Stimulated activated CD8-positive, alpha-beta memory T cell treated with anti-CD3 and anti-CD28 coated beads, Interleukin-4, amount 100 ng/mL, for 24 hours (primary cell): Measurements from ENCODE around the gene DDOST.

Experiments used
- DNase-seq: peaks from one replicate; pipeline ENCODE4 v3.0.0-alpha.2; 2020; ENCODE audit warnings: low read depth

DDOST gene

DNA sequence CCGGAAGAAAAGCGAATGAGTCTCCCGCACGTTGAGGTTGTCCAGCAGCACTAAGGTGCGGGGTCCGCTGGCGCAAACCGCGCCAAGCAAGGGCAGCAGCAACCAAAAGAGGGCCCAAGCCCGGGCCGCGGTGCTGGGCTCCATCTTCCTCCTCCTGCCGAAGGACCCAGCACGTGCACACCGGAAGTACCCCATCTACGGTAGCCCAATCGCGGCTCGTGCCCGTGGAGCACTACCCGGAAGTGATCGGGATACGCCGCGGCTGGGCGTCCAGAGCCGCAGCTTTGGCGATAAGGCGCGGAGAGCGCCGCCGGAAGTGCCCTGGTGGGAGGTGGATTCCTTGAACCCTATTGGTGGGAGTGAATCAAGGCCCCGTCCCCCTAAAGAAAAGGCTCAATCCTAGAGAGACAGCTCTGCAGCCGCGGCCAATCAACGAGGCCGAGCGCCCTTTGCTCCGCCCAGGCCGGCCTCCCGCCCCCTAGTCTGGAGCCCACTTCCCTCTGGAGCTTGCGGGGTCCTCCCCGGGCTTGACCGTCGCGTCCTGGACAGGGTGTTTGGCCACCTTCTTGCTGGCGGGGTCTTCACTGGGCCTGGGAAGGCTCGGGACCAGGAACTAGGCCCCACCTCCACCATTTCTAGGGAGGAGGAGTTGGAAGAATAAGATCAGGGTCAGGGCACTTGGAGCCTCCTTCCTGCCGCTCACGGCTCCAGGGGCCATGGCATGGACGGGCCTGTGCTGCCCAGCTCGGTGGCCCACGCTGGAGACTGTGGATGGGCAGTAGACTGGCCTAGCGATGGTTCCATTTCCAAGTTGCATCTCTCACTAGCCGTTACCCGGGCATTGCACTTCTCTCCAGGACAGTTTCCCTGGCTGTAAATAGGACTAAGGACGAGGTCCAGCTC, at the start of gene DDOST:
TSS of gene DDOST (minus strand) at position 163 of the 903 bp plus-strand sequence. CDS start at position 144, 19 bp downstream.
- DNase-seq = peak; percentile 92

DNA sequence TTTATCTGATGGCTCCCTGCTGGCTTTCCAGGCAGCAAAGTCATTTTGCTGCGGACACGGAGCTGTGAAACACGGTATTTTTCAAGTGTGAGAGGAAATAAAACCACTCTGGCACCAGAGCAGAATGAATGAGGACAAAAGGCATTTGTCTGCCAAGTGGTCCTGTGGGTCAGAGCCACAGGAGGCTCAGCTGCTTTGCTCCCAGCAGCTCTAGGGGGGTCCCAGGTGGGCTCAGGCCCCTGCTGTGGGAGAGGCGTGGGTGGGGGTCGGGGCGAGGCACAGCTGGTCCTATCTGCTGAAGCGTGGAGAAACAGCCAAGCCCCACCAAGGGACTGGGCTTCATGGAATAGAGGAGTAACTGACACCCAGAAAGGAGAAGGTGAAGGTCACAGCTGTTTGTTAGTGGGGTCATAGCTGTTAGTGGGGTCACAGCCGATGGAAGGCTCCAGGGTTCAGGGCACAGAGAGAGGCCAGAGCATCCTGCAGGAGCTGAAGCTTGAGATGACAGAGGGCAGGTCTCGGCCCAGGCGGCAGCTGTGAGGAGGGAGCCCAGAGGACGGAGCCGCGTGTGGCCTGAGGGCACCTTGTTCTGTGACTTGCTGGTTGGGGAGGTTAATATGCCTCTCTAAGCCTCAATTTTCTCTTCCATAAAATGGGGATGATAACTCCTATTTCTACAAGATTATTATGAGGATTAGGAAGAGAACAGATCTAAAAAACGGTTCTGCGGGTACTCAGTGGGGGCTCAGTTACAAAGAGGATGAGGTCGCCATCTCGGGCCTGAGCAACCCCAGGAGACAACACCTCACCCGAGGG, 49.5 kb upstream of the DDOST start:
- no peak for DNase-seq

DNA sequence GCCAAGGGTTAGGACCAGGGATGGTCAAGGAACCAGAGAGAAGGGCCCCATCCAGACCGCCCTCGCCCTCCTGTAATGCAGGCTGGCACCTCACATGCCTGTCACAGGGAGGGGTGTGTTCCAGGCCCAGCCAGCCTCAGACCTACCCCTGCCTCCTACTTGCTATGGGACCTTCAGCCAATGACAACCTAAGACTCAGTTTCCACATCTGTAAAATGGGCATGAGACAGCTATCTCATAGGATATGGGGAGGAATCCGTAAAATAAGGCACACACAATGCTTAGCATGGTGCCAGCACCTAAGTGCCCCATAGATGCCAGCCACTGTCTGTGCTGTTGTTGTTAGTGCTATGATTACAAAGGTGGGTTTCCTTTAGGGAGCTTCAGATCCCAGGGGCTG, 48.7 kb upstream of the DDOST start:
- no peak for DNase-seq

DNA sequence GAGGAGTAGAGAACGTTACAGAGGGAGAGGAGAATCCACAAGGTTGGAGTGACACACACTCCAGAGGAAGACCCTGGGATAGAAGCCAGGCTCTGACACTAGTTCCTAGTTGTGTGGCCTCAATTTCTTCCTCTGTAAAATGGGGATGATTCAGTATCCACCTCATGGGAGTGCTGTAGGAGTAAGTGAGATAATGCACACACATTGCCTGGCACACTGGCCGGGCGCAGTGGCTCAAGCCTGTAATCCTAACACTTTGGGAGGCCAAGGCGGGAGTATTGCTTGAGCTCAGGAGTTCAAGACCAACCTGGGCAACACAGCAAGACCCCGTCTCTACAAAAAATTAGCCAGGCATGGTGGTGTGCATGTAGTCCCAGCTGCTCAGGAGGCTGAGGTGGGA, 47.7 kb upstream of the DDOST start:
- no peak for DNase-seq

DNA sequence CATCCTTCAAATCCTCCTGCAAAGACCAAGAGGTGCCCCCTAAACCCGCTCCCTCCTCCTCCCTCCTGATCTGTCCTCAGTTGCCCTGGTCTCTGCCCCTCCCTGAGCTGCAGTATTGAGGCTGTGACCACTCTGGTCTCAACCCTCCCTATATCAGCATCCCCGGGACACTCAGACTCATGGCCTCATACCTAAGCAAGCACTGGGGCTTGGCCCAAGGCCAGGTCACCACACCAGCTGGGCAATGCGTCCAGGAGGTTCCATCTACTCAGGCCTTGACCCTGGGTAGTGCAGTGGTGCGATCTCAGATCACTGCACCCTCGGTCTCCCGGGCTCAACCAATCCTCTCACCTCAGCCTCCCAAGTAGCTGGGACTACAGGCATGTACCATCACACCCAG, 46.9 kb upstream of the DDOST start:
- DNase-seq = no peak

DNA sequence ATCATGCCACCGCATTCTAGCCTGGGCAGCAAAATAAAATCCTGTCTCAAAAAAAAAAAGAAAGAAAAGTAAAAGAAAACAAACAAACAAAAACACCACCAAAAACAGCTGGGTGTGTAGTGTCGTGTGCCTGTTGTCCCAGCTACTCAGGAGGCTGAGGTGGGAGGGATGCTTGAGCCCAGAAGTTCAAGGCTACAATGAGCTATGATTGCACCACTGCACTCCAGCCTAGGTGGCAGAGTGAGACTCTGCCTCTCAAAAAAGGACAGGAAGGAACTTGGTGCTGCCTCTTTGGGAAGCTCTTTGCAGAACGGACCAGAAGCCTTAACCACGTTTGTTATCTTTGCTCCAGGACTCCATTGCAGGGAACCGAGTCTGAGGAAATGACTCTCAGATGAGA, 45.7 kb upstream of the DDOST start:
- DNase-seq = no peak

DNA sequence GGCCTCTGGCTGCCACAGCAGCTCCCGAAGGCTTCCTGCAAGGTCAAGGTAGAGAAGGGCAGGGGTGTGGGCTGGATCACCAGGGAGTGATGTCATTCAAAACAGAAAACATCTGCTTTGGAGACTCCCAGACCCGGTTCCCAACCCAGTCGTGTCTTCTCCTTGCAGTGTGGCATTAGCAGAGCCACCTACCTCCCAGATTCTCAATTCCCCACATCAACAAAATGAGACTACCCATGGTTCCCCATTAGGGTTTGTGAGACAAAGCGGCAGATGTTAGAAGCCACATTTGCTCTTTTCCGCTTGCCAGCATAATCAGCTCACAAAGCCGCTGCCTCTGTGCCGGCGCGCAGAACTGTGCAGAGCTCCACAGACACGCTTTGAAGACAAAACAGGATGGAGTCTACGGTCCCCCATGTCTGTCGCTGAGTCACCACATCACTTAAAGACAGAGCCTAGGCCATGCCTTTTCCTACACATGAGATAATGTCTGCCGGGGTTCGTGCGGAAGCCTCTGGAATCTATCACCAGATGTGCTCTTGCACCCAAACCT, 44.1 kb upstream of the DDOST start:
- no peak for DNase-seq

DNA sequence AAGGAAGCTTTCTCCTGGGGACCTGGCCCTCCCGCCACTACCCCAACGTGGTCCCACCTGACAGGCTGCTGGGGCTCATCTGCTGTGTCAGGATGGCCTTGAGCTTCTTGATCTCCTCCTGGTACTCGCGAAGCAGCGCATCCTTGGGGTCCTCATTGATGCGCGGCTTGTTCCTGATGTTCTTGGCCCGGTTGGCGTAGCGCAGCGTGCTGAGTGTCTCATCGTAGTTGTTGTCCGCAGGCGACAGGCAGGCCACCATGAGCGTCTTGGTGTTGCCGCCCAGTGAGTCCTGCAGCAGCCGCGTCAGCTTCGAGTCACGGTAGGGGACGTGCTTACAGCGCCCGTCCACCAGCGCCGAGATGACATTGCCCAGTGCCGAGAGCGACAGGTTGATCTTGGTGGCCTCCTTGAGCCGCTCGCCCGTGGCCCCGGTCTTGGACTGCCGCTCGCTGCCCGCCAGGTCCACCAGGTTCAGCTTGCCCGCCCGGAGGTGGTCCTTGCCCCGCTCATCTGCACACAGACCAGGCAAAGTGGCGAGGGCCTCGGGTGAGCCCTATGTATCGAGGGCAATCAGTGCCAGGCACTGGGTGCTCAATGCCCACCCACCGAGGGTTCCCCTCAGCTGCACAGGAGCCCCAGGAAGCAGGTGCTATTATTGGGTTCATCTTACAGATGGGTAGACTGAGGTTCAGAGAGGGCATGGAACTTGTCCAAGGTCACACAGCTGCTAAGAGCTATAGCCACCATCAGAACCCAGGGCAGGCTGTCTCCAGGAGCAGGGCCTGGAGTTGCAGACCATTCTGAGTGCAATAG, 43.4 kb upstream of the DDOST start:
- DNase-seq = no peak

DNA sequence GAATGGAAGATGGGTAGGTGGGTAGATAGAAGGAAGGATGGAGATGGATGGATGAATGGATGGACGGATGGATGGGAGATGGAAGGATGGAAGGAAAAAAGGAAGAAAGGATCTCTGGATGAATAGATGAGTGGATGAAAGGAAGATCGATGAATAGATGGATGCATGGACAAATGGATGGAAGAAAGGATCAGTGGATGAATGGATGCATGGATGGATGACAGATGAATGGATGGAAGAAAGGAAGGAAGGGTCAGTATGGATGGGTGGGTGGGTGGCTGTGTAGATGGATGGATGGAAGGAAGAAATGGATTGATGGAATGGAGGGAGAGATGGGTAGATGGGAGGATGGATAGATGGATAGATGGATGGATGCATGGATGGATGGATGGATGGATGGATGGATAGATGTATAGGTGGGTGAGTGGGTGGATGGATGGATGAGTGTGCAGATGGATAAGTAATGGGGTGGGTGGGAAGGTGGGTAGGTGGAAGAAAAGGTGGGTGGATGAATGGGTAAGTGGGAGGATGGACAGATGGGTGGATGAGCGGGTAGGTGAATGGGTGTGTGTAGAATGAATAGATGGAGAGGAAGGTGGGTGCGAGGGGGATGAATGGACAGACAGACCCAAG, 42.1 kb upstream of the DDOST start:
- no peak for DNase-seq

DNA sequence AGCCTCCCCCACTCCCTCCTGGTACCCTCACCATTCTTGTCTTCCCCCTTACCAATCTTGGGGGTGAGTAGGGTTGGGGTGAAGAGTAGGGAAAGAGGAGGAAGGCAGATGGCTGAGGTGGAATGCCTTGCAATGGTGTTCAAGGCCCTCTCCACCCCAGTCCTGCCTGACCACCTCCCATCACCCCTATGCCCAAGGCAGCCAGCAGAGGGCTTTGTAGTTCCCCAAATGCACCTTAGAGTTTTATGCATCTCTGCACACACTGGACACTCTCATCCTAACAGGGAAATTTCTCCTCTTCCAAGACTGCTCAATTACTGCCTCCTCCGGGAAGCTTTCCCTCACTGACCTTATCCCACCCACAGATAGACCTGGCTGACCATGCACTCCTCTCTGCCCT, 41.2 kb upstream of the DDOST start:
- DNase-seq = no peak

DNA sequence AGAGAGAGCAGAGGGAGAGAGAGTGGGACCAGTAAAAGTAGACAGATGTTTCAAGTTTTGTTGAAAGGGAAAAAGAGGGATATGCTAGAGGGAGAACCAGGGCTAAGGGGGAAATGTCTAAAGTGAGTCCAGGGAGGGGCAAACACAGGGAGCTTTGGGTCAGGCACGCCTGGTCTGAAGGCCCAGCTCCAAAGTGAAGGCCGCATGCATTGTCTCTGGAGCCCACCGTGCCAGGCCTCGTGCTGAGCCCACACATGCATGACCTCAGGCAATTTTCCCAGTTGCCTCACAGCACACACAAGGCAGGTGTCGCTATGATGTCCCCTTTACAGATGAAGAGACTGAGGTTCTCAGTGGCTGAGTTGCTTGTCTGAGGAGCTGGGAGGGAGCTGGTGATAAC, 40.7 kb upstream of the DDOST start:
- no peak for DNase-seq

DNA sequence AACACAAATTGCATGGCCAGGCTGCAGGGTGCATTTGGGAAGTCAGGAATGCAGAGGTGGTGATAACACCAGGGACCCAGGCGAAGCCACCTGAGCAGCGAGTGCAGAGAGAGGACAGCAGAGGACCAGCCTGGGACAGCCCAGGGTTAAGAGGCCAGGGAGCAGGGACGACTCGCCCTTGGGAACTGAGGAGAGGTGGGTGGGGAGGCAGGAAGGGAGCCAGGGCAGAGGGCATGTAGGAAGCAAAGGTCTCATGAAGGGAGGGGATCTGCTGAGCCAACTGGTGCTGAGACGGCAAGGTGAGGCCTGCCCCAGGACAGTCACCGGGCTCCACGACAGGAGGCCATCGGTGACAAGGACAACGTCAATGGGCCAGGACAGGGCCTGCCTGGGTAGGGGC, 40.3 kb upstream of the DDOST start:
- DNase-seq = no peak

DNA sequence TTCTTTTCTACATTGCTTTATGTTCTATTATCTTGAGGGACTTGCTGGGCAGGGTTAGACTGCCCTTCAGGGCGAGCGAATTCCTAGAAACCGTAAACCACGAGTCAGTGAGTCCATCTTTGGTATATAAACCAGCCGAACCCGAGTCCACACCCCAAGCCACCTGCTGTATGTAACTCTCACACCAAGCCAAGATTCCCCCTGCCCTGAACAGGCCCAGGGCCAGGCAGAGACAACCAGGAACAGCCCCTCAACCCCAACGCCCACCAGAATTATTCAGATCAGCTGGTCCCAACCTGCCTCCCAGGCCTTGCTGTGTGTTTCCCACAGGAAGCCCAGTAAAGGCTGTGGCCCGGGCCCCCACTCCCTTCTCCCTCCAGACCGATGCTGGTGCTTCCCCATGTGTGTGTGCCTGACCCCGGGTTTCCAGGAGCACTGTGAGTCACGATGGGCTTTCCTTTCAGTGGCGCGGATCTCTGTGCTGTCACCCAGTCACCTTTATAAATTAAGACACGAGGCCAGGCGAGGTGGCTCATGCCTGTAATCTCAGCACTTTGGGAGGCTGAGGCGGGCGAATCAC, 39.6 kb upstream of the DDOST start:
- DNase-seq = no peak

DNA sequence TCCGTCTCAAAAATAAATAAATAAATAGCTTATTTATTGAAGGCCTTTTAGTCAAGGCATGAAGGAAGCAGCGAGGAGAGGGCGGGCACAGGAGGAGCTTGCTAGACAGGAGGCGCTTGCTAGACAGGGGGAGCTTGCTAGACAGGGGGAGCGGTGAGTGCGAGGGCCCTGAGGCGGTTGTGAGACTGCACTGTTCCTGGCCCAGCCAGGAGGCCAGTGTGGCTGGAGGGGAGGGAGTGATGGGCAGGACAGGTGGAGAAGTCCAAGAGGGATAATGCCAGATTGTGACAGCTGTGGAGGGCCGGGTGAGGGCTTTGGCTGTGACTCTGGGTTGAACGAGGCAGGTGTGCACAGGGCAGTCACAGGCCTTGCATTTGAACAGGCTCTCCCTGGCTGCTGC, 38.4 kb upstream of the DDOST start:
- no peak for DNase-seq

DNA sequence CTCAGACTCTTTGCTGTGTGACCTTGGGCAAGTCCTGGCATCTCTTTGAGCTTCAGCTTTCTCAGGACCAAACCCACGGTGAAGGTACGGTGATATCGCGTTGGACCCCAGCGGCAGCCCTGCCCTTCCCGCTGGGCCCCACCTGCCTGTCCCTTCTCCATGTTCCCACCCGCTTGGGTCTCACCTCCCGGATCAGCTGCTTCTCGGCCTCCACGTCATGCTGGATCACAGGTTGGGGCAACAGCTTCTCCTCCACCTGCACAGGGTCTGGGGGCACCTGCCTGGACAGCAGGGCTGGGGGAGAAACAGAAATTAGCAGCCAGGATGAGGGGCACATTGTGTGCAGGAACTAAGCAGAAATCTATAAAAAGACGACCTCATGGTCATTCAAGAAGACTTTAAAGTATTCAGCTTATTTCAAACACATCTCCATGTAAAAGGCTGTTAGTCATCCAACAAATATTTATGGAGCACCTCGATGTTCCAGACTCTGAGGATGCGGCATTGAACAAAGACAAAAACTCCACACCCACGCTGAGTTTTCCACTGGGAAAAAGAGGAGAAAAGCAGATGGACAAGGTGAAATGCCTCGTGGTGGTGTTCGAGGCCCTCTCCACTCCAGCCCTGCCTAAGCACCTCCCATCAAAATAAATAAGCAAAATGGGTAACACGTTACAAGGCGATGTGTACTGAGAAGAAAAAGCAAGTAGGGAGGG, 37.2 kb upstream of the DDOST start:
- DNase-seq = no peak

DNA sequence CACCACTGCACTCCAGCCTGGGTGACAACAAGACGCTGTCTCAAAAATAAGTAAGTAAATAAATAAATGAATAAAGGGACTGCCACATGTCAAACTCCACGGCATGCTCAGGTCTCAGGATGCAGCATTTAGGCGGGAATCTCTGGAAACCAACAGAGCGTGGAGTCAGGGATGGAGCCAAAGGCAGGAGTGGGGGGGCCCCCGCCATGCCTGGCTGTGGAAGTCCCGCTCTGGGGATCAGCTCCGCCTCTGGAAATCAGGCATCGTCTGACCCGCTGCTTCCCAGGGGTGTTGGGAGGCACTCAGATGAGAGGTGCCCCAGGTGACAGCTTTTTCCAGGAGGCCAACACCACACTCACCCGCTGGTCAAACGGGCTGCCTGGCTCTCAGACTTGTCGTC, 36.4 kb upstream of the DDOST start:
- no peak for DNase-seq

DNA sequence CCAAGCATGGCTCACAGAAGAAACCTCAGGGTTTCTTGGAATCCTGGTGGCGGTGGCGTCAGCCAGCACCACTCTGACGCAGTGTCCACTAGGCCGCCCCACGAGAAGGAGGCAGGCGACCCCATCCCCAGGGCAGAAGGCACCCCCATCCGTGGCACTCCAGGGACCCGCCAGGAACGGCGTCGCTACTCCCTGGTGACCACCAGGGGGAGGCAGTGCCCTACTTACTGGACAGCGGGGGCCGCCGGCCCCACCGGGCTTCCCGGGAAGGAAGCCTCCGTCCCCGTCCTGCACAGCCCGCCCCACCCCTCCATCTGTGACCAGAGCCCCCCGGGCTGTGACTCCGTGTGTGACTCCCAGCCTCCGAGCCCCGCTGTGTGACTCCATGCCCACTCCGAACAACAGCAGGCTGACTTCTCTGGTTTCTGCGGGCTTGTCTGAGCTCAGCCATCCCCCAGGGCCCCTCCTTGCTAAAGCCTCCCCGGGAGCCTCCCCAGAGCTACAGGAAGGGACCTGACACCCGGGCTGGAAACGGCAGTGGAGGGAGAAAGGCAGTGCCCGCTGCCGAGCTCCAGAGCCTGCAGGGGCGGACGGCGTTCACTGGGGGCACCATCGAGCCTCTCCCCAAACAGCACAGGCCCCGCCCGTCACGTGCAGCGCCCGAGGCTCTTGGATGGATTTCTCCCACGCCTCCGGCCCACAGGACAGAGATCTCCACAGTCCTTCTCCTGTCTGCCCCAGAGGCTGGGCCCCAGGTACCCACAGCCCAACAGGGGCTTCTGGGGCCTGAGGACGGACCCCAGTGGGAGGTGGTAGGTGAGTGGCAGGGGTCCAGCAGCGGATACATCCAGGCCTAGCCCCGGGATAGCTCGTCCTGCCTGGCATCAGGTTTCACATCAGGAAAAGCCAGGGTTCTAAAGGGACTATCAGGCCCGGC, 35.5 kb upstream of the DDOST start:
- DNase-seq = peak; percentile 56

DNA sequence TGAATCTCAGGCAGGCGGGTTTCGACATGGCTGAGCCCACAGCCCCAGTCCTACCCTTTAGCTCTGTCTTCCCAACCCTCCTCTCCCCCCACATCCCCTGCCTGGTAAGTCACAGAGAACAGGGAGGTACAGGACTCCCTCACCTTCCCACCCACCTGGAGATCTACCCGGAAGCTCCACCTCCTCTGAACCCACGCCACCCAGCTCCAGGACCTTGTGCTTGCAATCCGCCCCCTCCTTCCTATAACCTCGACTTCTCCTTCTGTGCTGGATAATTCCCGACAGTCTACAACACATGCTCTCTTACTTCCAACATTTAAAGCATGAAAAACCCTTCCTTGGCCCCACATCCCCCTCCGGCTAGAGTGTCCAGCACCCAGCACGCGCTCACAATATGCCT, 34.3 kb upstream of the DDOST start:
- no peak for DNase-seq

DNA sequence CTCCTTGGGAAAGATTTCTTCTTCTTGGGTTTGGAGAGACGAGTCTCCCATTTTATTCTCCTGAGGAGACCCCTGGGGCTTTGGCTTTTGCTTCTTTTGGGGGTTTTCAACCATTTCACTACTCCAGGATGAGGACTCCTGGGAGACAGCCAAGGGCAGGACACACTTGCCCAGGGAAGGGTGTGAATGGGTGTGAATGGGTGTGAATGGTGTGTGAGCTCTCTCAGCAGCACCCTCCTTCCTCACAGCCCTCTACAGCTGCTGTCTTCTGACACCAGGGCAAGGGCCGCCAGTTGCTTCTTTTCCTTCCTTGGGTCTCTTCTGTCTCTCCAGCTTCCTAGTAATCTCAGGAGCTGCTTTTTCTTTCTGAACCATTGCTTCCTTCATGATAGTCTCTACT, 32.5 kb upstream of the DDOST start:
- no peak for DNase-seq
